H1 (cell line): Measurements from ENCODE around the gene HOXB3. TPM values are rescaled to one million over a fixed set of nuclear protein-coding genes. Genes with fewer than 3 reads are reported as not detected.

Source experiments
- POLR2A ChIP-seq, 2 experiments: IDR thresholded peaks; 1 replicate in 1 of 2; 2 replicates in 1 of 2; pipeline ENCODE4 v1.6.1; 2011; ENCODE audit warnings: low read depth in 2 of 2, low read length in 2 of 2, mild to moderate bottlenecking in 2 of 2; ENCODE audit errors: control extremely low read depth in 1 of 2
- polyA plus RNA-seq, 7 experiments: library from polyadenylated mRNA; depleted of rRNA in 3 of 7; stranded (reverse) in 5 of 7; unstranded in 2 of 7; fragments of >200 nt in 5 of 7; fragments of 200-250 nt in 2 of 7; gene quantifications; 1 replicate in 5 of 7; 2 replicates in 1 of 7; 4 replicates in 1 of 7; pipeline versions ENCODE4 v1.2.1 to v1.2.3, GENCODE V29; 2011 to 2013; ENCODE audit warnings: missing spikeins in 2 of 7, mixed read lengths in 2 of 7
- total RNA-seq: library from RNA; stranded (reverse); fragmentation: NEBNext Ultra II Directional; extraction: Animal tissue kit (Norgen Biotek cat#: 25700); gene quantifications from 2 replicates; pipeline ENCODE4 v1.2.1, GENCODE V29; 2021

HOXB3 gene
- total and polyA plus RNA-seq, 2 of the 8 experiments (the other 6 are each of a cell fraction or from before 2014, with no cell fraction given) = not detected

DNA sequence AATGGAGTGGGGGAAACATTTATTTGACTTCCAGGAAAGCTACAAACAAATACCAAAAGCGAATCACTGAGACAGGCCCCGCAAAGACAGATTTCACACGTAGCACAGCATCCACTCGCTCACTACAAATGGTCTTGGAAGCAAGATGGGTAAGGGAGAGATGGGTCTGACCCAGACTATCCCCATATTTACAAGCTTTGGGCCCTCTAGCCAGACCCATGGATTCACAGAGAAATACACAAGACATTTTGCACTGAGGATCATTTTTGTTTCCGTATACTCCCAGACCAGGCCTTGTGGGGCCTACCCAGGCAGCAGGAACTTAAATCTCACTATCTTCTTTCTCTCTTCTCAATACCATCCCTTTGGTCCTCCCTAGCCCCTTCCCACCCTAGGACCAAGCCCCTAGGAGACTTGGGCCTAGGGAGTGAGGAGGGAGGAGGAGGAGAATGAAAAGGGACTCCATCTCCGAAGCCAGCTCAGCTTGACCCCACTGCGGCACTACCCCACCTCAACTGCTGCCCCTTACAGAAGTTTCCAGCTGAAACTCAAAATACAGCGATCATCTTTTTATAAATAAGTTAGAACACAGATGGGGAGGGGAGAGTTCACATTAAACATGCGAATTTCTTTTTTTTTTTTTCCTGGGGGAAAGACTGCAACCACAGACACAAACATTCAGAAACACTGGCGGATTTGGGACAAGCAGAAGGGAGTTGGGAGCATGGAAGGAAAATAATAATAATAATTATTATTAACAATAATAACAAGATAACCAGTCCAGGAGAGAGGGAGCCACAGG lies 1.4 kb upstream of the HOXB3 start (continued):
- TF ChIP-seq POLR2A (IDR thresholded peaks at IDR 0.05; ENCODE audit: control extremely low read depth in 1 of 2, low read depth in 2 of 2, low read length in 2 of 2) = no peak
- TF ChIP-seq, all 59 proteins: peak for 3
